ENCODE results near the gene FAM222B. TPM values are rescaled to one million over a fixed set of nuclear protein-coding genes. Genes with fewer than 3 reads are reported as not detected.

FAM222B gene
- total and polyA plus RNA-seq, 2 of the 4 experiments (the other 2 are of a cell fraction), result 2.5 to 10.8 TPM

DNA sequence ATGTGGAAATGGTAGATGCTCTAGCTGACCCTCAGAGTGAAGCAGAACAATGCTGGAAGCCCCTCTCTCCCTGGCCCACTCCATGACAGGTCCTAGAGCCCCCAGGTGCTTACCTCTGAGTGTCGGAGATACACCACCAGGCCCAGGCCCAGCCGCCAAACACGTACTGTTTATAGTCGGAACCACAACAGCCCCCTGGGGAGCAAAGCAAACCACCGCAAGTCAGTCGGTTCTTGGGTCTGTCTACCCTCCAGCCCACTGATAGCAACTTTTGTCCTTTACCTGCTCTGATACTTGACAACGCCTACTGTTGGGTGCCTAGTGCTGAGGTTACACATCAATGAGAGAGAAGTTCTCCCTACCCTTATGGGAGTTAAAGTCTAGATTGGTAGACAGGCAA, 46.2 kb upstream of the FAM222B start:
- H2BK120ac ChIP-seq (ENCODE audit: low read depth, low read length), result no peak overlapping the region
- H3K14ac ChIP-seq (replicated peaks; ENCODE audit: low read depth, low read length), result no peak overlapping the region
- H3K4me3 ChIP-seq (ENCODE audit: insufficient read depth, low read depth, low read length), result no peak overlapping the region
- in situ Hi-C loops (cut with MboI; ENCODE audit: low sequenced_read_pairs) (no loop called here), dilution Hi-C loops (cut with HindIII; ENCODE audit: low sequenced_read_pairs, unreplicated experiment) (no loop called here), intact Hi-C loops (cut with micrococcal nuclease) (no loop called here)
- CTCF ChIA-PET, result no interaction called here
- no peak overlapping the region for H2BK5ac ChIP-seq (ENCODE audit: low read depth, low read length, poor library complexity, severe bottlenecking)
- H4K8ac ChIP-seq (ENCODE audit: low read depth in 2 of 2, low read length in 2 of 2), result no peak overlapping the region
- H4K5ac ChIP-seq (ENCODE audit: low read depth, low read length), result no peak overlapping the region
- peaks cover 10% of the 10 kb centered on the region for H3K9me1 ChIP-seq (ENCODE audit: insufficient read depth, low read length)
- no peak overlapping the region for H2BK15ac ChIP-seq (ENCODE audit: low read depth, low read length)
- H2AK9ac ChIP-seq (replicated peaks; ENCODE audit: low read depth, low read length, poor library complexity), result no peak overlapping the region
- H2AK5ac ChIP-seq (ENCODE audit: low read depth, low read length), result no peak overlapping the region
- BruUV-seq (replicated peaks), result no TSS peak
- H4K91ac ChIP-seq (ENCODE audit: insufficient read depth, low read depth, low read length), result no peak overlapping the region
- no peak overlapping the region for H2BK20ac ChIP-seq (ENCODE audit: low read depth, low read length)
- WGBS, 2 experiments (ENCODE audit: extremely low coverage in 2 of 2, insufficient read length in 1 of 2), result 83% methylated on average over 1 of the region's 7 CpGs; no CpG with 5 or more reads in 1 of the 2 experiments
- H3K79me1 ChIP-seq (ENCODE audit: low read depth in 1 of 2, low read length in 2 of 2), result peaks cover 12 to 24% of the 10 kb centered on the region in 2 experiments
- H3K27me3 ChIP-seq (ENCODE audit: control insufficient read depth, insufficient read depth, low read length), result no peaks in the 10 kb centered on the region
- peaks cover 36% of the 10 kb centered on the region for H3K36me3 ChIP-seq (ENCODE audit: control insufficient read depth, insufficient read depth, low read length)
- POLR2A ChIA-PET (ENCODE audit: unreplicated experiment), result no interaction called here
- H3K23ac ChIP-seq (ENCODE audit: low read depth, low read length), result no peak overlapping the region
- H3K4ac ChIP-seq (ENCODE audit: low read depth, low read length), result no peak overlapping the region
- peaks cover 24% of the 10 kb centered on the region; the same call in 1 of the 2 replicates for H4K20me1 ChIP-seq (ENCODE audit: insufficient read depth, low read length)
- no peaks in the 10 kb centered on the region for H3K4me1 ChIP-seq (ENCODE audit: control insufficient read depth, insufficient read depth, low read length)
- H3K56ac ChIP-seq (ENCODE audit: extremely low read depth, insufficient read depth, low read length), result no peak overlapping the region
- ATAC-seq (ENCODE audit: low read depth), result no peak
- DNase-seq, result no peak
- no peak overlapping the region for H3K18ac ChIP-seq (ENCODE audit: low read depth, low read length)
- no peak overlapping the region for H3K9ac ChIP-seq (ENCODE audit: low read depth, low read length)
- TF ChIP-seq ELK1 (IDR thresholded peaks at IDR 0.05; ENCODE audit: borderline replicate concordance, low read depth, low read length), result no peak
- no peak for TF ChIP-seq CHD1 (IDR thresholded peaks at IDR 0.05; ENCODE audit: low read depth, low read length)
- TF ChIP-seq MAFK (IDR thresholded peaks at IDR 0.05; ENCODE audit: low read depth, low read length), result no peak
- TF ChIP-seq NFE2L2 (IDR thresholded peaks at IDR 0.05; ENCODE audit: low read depth, low read length), result no peak
- TF ChIP-seq, protein P1, sequence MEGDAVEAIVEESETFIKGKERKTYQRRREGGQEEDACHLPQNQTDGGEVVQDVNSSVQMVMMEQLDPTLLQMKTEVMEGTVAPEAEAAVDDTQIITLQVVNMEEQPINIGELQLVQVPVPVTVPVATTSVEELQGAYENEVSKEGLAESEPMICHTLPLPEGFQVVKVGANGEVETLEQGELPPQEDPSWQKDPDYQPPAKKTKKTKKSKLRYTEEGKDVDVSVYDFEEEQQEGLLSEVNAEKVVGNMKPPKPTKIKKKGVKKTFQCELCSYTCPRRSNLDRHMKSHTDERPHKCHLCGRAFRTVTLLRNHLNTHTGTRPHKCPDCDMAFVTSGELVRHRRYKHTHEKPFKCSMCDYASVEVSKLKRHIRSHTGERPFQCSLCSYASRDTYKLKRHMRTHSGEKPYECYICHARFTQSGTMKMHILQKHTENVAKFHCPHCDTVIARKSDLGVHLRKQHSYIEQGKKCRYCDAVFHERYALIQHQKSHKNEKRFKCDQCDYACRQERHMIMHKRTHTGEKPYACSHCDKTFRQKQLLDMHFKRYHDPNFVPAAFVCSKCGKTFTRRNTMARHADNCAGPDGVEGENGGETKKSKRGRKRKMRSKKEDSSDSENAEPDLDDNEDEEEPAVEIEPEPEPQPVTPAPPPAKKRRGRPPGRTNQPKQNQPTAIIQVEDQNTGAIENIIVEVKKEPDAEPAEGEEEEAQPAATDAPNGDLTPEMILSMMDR (conservative IDR thresholded peaks at IDR 0.05; ENCODE audit: low read depth, low read length), result no peak
- TF ChIP-seq BHLHE40 (IDR thresholded peaks at IDR 0.05; ENCODE audit: low read depth, low read length), result no peak
- no peak for TF ChIP-seq RAD21 (IDR thresholded peaks at IDR 0.05; ENCODE audit: low read length)
- no peak for TF ChIP-seq MAZ (IDR thresholded peaks at IDR 0.05; ENCODE audit: borderline replicate concordance, low read depth, low read length)
- TF ChIP-seq MXI1 (IDR thresholded peaks at IDR 0.05; ENCODE audit: borderline replicate concordance, low read depth, low read length), result no peak
- TF ChIP-seq POLR2A (IDR thresholded peaks at IDR 0.05; ENCODE audit: low read depth, low read length), result no peak
- no peak for TF ChIP-seq CEBPB (IDR thresholded peaks at IDR 0.05; ENCODE audit: low read depth, low read length)
- TF ChIP-seq, protein P2, sequence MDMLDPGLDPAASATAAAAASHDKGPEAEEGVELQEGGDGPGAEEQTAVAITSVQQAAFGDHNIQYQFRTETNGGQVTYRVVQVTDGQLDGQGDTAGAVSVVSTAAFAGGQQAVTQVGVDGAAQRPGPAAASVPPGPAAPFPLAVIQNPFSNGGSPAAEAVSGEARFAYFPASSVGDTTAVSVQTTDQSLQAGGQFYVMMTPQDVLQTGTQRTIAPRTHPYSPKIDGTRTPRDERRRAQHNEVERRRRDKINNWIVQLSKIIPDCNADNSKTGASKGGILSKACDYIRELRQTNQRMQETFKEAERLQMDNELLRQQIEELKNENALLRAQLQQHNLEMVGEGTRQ (IDR thresholded peaks at IDR 0.05; ENCODE audit: low read depth, low read length), result no peak
- TF ChIP-seq RFX5 (IDR thresholded peaks at IDR 0.05; ENCODE audit: low read depth, low read length), result no peak
- no peak for TF ChIP-seq SMC3 (IDR thresholded peaks at IDR 0.05; ENCODE audit: low read depth, low read length)
- no peak for TF ChIP-seq RCOR1 (IDR thresholded peaks at IDR 0.05; ENCODE audit: insufficient replicate concordance, low read length)
- TF ChIP-seq FOS (IDR thresholded peaks at IDR 0.05; ENCODE audit: low read depth, low read length), result no peak
- no peaks in the 10 kb centered on the region for H3K9me3 ChIP-seq (ENCODE audit: control insufficient read depth, insufficient read depth, low read length)
- no peak overlapping the region for H3K4me2 ChIP-seq (ENCODE audit: low read depth, low read length)
- H3K27ac ChIP-seq (ENCODE audit: insufficient read depth, low read length), result no peak overlapping the region
- no peak overlapping the region for H2AFZ ChIP-seq (replicated peaks; ENCODE audit: low read length, poor library complexity)

All from IMR-90 (cell line).